ENCODE measurements around the gene PEAR1. TPM values are rescaled to one million over a fixed set of nuclear protein-coding genes. Genes with fewer than 3 reads are reported as not detected.

The PEAR1 gene
- total RNA-seq, 1 experiment from 2014 or later = 10.8 TPM

DNA sequence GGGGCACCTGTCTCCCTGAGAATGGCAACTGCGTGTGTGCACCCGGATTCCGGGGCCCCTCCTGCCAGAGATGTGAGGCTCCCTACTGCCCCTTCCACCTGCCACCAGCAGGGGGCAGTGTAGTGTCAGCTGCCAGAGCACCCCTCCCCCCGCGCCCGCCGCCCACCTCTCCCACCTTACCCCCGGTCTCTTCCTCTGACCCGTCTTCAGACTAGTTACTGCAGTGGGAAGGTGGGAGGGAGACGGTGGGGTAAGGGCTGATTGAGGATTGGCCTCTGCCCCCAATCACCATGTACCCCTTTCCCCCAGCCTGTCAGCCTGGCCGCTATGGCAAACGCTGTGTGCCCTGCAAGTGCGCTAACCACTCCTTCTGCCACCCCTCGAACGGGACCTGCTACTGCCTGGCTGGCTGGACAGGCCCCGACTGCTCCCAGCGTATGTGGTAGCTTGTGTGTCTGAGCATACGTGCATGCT, 16.8 kb downstream of the PEAR1 start:
- ChIA-PET RAD21 (ENCODE audit: low non-redundant PET in 1 of 2, low total read pairs in 2 of 2, uncharacterized antibody in 2 of 2, unreplicated experiment in 2 of 2) (no interaction called here), POLR2A (no interaction called here), CTCF (interaction anchor here (1.3 to 1.8 kb wide), 4 partner anchors 10 to 21 kb away, joined by 3 to 5 read pairs (median 4); no protein-coding TSS in a partner anchor)
- Histone ChIP-seq H3K36me3 (ENCODE audit: control insufficient read depth in 1 of 2, insufficient read depth in 2 of 2, low read length in 2 of 2) (peaks cover 0 to 12% of the 10 kb centered on the region in 2 experiments; a peak in 3 of 4 replicates), H3K79me2 (ENCODE audit: insufficient read depth, low read length) (no peaks in the 10 kb centered on the region), H3K9me2 (ENCODE audit: insufficient read depth) (no peaks in the 10 kb centered on the region), H3K9me3 (ENCODE audit: control insufficient read depth in 1 of 2, insufficient read depth in 1 of 2, low read depth in 1 of 2, low read length in 2 of 2) (no peaks in the 10 kb centered on the region; a peak in 1 of 4 replicates), H3K4me3 (replicated peaks in 1 of 2; ENCODE audit: low read depth in 1 of 2, low read length in 2 of 2) (no peak overlapping the region), H3K27me3 (ENCODE audit: insufficient read depth, low read length) (no peaks in the 10 kb centered on the region), H2AFZ (ENCODE audit: low read depth, low read length, poor library complexity, severe bottlenecking) (no peak overlapping the region), H3K9ac (ENCODE audit: low read length) (no peak overlapping the region), H3K4me2 (ENCODE audit: low read length) (no peak overlapping the region), H3K27ac (ENCODE audit: low read depth, low read length) (no peak overlapping the region), H4K20me1 (ENCODE audit: insufficient read depth) (no peaks in the 10 kb centered on the region), H3K4me1 (ENCODE audit: control insufficient read depth in 1 of 2, insufficient read depth in 2 of 2, low read length in 2 of 2) (peaks cover 6 to 27% of the 10 kb centered on the region in 2 experiments; a peak in 3 of 4 replicates)
- intact Hi-C loops (cut with micrococcal nuclease) = no loop called here
- DNase-seq (ENCODE audit: low read depth, low spot score) = no peak
- TF ChIP-seq SP1 (IDR thresholded peaks at IDR 0.05; ENCODE audit: low read depth) (no peak), ZNF274 (IDR thresholded peaks at IDR 0.05; ENCODE audit: low read depth, low read length) (no peak), ZFX (IDR thresholded peaks at IDR 0.05) (no peak), RAD21 (IDR thresholded peaks at IDR 0.05; ENCODE audit: low read depth) (no peak)
- TF ChIP-seq, protein P1, sequence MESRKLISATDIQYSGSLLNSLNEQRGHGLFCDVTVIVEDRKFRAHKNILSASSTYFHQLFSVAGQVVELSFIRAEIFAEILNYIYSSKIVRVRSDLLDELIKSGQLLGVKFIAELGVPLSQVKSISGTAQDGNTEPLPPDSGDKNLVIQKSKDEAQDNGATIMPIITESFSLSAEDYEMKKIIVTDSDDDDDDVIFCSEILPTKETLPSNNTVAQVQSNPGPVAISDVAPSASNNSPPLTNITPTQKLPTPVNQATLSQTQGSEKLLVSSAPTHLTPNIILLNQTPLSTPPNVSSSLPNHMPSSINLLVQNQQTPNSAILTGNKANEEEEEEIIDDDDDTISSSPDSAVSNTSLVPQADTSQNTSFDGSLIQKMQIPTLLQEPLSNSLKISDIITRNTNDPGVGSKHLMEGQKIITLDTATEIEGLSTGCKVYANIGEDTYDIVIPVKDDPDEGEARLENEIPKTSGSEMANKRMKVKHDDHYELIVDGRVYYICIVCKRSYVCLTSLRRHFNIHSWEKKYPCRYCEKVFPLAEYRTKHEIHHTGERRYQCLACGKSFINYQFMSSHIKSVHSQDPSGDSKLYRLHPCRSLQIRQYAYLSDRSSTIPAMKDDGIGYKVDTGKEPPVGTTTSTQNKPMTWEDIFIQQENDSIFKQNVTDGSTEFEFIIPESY (IDR thresholded peaks at IDR 0.05; ENCODE audit: extremely low read depth, insufficient replicate concordance, low read length) = no peak
- TF ChIP-seq, protein P2, sequence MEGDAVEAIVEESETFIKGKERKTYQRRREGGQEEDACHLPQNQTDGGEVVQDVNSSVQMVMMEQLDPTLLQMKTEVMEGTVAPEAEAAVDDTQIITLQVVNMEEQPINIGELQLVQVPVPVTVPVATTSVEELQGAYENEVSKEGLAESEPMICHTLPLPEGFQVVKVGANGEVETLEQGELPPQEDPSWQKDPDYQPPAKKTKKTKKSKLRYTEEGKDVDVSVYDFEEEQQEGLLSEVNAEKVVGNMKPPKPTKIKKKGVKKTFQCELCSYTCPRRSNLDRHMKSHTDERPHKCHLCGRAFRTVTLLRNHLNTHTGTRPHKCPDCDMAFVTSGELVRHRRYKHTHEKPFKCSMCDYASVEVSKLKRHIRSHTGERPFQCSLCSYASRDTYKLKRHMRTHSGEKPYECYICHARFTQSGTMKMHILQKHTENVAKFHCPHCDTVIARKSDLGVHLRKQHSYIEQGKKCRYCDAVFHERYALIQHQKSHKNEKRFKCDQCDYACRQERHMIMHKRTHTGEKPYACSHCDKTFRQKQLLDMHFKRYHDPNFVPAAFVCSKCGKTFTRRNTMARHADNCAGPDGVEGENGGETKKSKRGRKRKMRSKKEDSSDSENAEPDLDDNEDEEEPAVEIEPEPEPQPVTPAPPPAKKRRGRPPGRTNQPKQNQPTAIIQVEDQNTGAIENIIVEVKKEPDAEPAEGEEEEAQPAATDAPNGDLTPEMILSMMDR (IDR thresholded peaks at IDR 0.05 in 2 of 3, conservative IDR thresholded peaks at IDR 0.05 in 1 of 3; ENCODE audit: borderline replicate concordance in 1 of 3, insufficient read depth in 1 of 3, low read depth in 2 of 3, low read length in 2 of 3) = peak; percentile 30 to 90 (median 84); a peak in 5 of 6 replicates
- BruUV-seq (replicated peaks) = no TSS peak
- ATAC-seq = 0 out of 2 replicates have a peak, but pooled peaks have one; percentile 23
